ENCODE measurements around the gene RTN4RL1.
"Not testable (repeated sequence)": the region's sequence is repeated elsewhere in the genome, so short reads cannot be mapped to it uniquely, and the experiment has no call there.

Gene RTN4RL1

DNA sequence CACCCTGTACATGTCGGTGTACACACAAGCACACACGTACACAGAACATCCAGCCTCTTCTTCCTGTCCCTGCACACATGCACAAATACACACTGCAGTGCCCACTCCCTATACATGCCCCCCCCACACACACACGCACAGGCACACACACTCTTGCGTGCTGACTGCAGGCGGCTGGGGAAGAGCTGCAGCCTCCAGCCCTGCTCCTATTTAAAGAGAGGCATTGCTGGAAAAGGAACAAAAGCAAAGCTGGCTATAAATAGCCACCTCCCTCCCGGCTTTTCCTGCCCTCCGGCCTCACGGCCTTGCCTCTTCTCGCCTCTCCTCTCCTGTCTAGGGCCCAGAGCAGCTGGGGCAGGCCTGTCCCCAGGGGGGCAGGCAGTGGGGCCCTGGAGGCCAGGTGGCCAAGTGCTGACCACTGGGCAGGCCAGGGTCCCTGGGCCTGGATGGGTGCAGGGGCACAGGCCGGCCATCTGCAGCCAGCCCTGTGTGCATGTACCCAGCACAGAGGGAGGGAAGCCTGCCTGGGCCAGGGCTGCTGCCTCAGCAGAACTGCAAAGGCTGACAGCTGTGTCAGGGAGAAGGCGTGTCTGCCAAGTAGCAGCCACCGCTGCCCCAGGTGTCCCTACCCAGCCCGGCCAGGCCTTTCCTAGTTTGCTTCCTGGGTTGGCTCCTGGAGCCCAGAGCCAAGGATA is 25.4 kb downstream of the RTN4RL1 start:
- peak; percentile 26 for DNase-seq

- DNase-seq: no peak
Observed at GRCh38 chr17:1997927-1998742, 27.0 kb downstream of the RTN4RL1 start.

DNA sequence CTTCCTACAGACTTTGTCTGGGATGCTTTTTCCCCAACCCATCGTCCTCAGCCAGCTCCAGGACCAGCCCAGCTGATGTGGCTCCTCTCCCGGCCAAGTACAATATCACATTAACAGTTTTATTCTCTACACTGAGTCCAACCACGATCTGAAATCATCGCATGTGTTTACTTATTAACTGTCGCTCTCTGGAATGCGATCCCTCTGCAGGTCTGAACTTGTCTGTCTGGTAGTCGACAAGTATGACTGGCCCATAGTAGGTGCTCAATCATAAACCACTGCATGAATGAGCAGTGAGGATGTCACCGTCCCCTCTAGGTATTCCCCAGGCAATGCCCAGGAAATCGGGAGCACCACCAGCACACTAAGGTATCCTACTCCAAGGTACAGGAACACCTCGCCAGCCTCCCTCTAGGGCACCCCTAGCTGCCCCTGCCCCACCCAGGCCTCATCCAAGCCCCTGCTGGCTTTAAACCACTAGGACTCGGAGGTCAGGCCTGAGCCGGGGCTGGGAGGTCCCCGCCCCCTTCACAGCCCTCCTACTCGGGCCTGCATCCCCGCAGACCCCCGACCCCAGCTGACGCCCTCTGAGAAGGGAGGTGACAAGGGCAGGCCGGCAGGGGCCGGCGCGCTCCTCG is 27.7 kb downstream of the RTN4RL1 start:
- no peak for DNase-seq

DNA sequence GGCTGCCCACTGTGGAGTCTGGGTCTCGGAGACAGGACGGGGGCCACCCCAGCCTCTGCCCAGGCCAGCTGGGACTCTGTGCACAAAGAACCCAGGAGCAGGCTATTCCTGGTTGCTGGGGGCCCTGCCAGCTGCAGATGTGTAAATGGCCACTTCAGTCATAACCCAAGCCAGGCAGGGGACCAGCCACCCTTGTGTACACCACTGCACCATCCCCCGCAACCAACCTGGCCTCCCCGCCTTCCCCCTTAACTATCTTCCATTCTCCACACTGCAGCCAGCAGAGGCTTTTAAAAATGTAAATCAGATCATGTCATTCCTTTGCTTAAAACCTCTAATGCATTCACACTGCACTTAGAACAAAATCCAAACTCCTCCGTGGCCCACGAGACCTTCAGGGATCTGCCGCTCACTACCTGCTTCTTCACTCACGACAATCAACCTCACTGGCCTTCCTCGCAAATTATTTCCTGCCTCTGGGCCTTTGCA is 28.3 kb downstream of the RTN4RL1 start:
- DNase-seq: no peak

DNA sequence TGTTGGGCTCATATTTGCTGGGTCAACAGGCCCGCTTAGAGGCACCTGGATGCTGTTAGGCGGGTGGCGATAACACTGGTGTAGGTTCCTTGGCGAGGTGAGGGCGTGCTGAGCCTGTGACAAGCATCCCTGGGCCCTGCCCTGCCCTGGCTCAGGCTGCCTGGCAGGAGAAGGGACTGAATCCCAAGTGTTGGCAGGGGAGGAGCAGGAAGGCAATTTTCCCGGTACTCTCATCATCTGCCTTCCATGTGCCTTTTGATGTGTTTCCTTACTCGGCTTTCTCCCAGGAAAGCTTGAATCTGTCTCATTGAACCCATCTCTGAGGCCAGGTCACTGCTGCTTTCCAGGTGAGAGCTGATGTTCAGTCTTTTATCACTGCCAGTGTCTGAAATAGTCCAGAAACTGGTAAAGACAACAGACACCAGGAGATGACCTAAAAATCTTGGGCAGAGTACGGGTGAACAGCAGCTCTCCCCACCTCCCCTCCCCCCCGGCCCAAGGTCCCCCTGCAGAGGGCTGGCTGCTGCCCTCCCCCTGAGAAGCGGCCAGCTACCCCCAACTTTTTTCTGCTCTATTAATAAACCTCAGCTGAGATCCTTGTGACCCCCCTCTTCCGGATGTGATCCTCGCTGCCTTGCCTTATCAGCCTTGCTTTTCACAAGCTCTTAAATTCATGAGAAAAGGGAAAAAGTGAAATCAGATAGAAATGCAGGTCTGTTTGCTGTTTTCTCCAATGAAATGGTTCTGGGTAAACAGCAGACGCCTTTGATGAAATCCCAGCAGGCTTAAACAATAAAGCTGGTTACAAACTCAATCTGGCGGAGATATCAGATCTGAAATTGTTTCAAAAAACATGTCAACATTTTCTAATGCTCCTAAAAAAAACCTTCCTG is 29.0 kb downstream of the RTN4RL1 start:
- no peak for DNase-seq

DNA sequence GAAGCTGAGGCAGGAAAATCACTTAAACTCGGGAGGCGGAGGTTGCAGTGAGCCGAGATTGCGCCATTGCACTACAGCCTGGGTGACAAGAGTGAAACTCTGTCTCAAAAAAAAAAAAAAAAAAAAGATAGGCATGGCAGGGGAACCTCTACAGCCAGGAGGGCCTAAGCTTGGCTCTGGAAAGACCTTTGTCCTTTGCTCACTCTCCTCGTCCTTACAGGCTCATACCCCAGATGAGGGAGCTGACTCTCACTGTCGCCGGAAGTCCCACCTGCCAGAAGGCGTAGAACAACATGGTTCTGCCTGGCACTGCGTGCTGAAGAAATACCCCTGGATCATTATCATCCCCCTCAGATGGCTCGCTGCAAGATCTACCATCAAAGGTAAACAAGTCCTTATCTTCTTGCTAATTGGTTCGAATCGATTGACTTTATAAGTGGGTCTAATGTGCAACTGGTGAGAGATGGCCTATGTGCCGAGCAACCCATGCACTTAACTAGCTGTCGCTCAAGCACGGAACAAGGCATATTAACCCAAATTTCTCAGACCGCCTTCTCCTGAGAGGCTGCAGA is 29.7 kb downstream of the RTN4RL1 start:
- no peak for DNase-seq

DNA sequence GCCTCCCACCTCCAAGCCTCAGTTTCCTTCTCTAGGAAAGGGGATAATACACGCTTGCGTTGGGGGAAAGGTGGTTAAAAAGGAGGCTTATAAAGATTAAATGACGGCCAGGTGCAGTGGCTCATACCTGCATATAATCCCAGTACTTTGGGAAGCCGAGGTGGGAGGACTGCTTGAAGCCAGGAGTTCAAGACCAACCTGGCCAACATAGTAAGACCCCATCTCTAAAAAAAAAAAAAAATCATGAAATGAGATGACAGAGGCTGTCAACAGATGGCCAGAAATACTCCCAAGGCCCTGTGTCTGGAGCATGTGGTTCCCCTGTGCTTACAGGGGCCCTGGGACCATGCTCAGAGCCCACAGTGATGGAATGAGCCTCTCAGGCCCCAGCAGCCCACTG is 30.4 kb downstream of the RTN4RL1 start:
- DNase-seq: no peak

GRCh38 chr17:1992541-1992940 is 32.6 kb downstream of the RTN4RL1 start:
- no peak for DNase-seq

DNA sequence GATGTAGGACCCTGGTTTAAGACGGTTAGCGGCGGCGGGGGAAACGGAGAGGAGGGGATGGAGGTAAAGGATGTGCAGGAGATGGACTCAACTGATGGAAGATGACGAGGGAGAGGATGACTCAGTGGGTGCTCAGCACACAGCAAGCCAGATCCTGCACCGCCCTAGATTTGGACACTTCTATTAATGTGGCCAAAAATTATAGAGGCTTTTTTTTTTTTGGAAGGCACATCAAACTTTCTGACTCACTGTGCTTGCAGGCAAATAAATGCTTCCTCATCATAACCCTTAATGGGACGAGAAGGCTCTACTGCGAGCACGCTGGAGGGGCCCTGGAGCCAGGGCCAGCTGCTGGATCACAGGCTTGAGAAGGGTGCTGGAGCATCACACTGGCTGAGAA is 36.0 kb downstream of the RTN4RL1 start:
- peak; percentile 87 for DNase-seq

GRCh38 chr17:1986783-1987451 is 38.2 kb downstream of the RTN4RL1 start:
- no peak for DNase-seq

GRCh38 chr17:1985686-1986085 is 39.4 kb downstream of the RTN4RL1 start:
- DNase-seq: no peak

DNA sequence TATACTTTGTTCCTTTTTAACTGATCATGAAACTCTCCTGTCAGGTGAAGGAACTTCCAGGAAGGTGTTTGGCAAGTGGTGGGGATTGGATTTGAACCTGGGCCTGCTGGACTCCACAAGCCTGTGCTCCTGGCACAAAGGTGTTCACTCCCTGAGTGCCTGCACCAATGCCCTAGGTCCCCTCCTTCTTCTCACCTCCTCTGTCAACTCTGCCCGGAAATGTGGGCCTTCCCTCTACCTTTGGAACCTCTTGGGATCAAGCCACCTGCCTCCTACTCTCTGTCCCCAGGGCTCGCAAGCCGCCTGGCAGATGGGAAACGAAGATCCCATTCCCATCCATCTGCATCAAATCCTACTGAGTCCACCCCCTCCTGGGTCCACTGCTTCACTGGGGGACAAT is 40.0 kb downstream of the RTN4RL1 start:
- no peak for DNase-seq

- DNase-seq: not testable (repeated sequence)
Observed at GRCh38 chr17:1982793-1983366, 42.3 kb downstream of the RTN4RL1 start.

- no peak for DNase-seq
Observed at GRCh38 chr17:1980665-1981250, 44.4 kb downstream of the RTN4RL1 start.

DNA sequence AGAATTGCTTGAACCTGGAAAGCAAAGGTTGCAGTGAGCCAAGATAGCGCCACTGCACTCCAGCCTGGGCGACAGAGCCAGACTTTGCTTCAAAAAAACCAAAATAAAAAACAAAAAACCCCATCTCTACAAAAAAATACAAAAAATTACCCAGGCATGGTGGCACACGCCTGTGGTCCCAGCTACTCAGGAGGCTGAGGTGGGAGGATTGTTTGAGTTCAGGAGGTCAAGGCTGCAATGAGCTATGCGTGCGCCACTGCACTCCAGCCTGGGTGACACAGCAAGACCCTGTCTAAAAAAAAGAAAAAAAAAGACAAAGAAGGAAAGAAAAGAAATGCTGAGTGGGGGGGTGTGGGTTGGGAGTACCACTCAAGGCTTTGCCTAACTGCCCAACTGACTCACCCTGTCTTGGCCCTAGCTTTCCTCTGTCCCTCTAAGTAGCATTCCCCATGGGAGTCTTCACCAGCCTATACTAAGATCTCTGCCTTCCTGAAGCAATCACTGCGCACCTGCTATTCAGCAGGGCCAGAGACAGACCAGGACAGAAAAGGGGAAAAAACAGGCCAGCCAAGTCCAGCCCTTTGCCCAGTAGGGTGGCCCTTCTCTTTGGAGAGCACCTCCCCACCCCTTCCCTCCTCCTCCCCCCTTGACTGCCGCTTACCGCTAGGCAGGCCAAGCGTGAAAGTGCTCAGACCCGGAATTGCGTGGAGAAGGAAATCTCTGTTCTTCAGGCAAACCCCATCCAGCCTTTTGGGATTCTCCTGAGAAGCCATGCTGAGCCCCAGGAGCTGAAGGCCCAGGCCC is 45.8 kb downstream of the RTN4RL1 start:
- no peak for DNase-seq

DNA sequence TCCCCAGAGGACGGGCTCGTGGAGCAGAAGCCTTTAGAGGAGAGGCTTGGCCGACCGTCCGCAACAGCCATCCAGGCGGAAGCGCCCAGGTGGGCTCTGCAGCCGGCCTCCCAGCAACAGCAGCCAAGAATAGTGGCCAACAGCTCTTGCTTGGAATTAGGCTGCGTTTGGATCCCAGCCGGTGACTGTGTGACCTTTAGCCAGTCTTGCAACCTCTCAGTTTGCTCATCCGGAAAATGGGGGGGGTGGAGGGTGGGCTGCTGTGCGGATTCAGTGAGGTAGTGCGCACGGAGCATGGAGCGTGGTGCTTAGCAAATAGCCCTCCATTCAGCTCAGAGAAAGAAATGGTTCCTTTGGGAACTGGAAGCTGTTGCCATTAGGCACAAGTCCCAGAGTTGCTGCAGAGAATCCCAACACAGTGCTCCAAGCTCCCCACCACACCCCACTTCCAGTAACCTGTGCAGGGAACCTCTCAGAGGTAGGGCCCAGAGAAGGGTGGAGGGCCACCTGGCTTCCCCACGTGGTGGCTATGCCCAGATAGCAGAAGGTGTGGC is 46.7 kb downstream of the RTN4RL1 start:
- DNase-seq: no peak

- no peak for DNase-seq
Observed at GRCh38 chr17:1977583-1978395, 47.3 kb downstream of the RTN4RL1 start.

DNA sequence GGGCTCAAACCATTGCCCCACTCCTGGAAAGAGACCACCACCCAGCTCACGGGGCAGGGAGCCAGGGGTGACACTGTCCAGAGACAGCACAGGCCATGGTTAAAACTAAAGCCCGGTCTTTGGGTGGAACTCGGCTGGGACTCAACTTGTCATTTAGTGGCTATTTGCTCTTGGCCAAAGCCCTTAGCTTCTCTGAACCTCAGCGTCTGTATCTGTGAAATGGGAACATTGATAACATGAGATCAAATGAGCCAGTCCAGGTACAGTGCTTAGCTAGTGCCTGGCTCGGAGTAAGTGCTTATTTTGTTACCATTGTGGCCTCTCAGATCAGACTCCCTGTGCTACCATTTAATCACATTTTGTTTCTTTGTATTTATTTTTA is 48.5 kb downstream of the RTN4RL1 start:
- DNase-seq: no peak
